Fibroblast of lung (primary cell): ENCODE data around the gene VENTX. TPM values are rescaled to one million over a fixed set of nuclear protein-coding genes. Genes with fewer than 3 reads are reported as not detected.

Experiments used
- DNase-seq, 2 donors: peaks; one replicate each; pipeline versions ENCODE4 v3.0.0 to v3.0.0-alpha.2; 2010; ENCODE audit warnings: low read depth in 2 of 2
- H2AFZ ChIP-seq: 2 replicates; pipeline ENCODE4 v1.5.1; 2012; ENCODE audit warnings: low read length, control low read depth, inconsistent platforms
- H3K27ac ChIP-seq: 2 replicates; pipeline ENCODE4 v1.5.1; 2011; ENCODE audit warnings: low read length, control low read depth; ENCODE audit not compliant: insufficient read depth
- H3K27me3 ChIP-seq: 2 replicates; pipeline ENCODE4 v1.5.1; 2011; ENCODE audit warnings: mild to moderate bottlenecking, low read length; ENCODE audit not compliant: control insufficient read depth, insufficient read depth
- H3K36me3 ChIP-seq: 2 replicates; pipeline ENCODE4 v1.5.1; 2011; ENCODE audit warnings: low read length; ENCODE audit not compliant: control insufficient read depth, insufficient read depth
- H3K4me1 ChIP-seq: 2 replicates; pipeline ENCODE4 v1.5.1; 2011; ENCODE audit warnings: low read length; ENCODE audit not compliant: control insufficient read depth, insufficient read depth; ENCODE audit errors: extremely low read depth
- H3K4me2 ChIP-seq: 2 replicates; pipeline ENCODE4 v1.5.1; 2011; ENCODE audit warnings: low read length, control low read depth; ENCODE audit not compliant: insufficient read depth; ENCODE audit errors: extremely low read depth
- H3K4me3 ChIP-seq, 4 experiments: fragments of 200-600 bp in 1 of 4; sonication (generic) in 1 of 4; replicated peaks in 1 of 4; 2 replicates each; pipeline ENCODE4 v1.5.1; 2011 to 2016; ENCODE audit warnings: low read length in 4 of 4, low read depth in 3 of 4, mild to moderate bottlenecking in 3 of 4, control low read depth in 2 of 4, inconsistent platforms in 1 of 4, mixed read lengths in 1 of 4; ENCODE audit not compliant: insufficient read depth in 1 of 4; ENCODE audit errors: control extremely low read depth in 1 of 4
- H3K79me2 ChIP-seq: 2 replicates; pipeline ENCODE4 v1.5.1; 2012; ENCODE audit warnings: mild to moderate bottlenecking, low read length, inconsistent platforms; ENCODE audit not compliant: control insufficient read depth, insufficient read depth
- H3K9ac ChIP-seq: 2 replicates; pipeline ENCODE4 v1.5.1; 2011; ENCODE audit warnings: mild to moderate bottlenecking, low read length, control low read depth; ENCODE audit not compliant: insufficient read depth
- H3K9me3 ChIP-seq: 2 replicates; pipeline ENCODE4 v1.5.1; 2012; ENCODE audit warnings: low read depth, low read length; ENCODE audit not compliant: control insufficient read depth, insufficient read depth
- H4K20me1 ChIP-seq: 2 replicates; pipeline ENCODE4 v1.5.1; 2011; ENCODE audit warnings: low read length; ENCODE audit not compliant: control insufficient read depth, insufficient read depth; ENCODE audit errors: extremely low read depth
- CTCF ChIP-seq, 2 donors: IDR thresholded peaks in 1 of 2; conservative IDR thresholded peaks in 1 of 2; 1 replicate in 1 of 2; 2 replicates in 1 of 2; pipeline ENCODE4 v1.5.1; 2011 to 2012; ENCODE audit warnings: low read length in 2 of 2, control low read depth in 1 of 2, inconsistent platforms in 1 of 2, low read depth in 1 of 2, mild to moderate bottlenecking in 1 of 2
- EZH2 ChIP-seq: IDR thresholded peaks from 2 replicates; pipeline ENCODE4 v1.5.1; 2012; ENCODE audit warnings: low read length, control low read depth, mild to moderate bottlenecking; ENCODE audit errors: missing control alignments
- polyA minus RNA-seq: library from RNA; depleted of rRNA, polyadenylated mRNA; stranded (reverse); fragments of >200 nt; gene quantifications from 2 replicates; pipeline ENCODE4 v1.2.3, GENCODE V29; 2011; ENCODE audit warnings: low replicate concordance
- polyA plus RNA-seq, 2 donors: library from polyadenylated mRNA; depleted of rRNA in 1 of 2; stranded (reverse) in 1 of 2; unstranded in 1 of 2; fragments of >200 nt; gene quantifications; 2 replicates each; pipeline ENCODE4 v1.2.1, GENCODE V29; 2011 to 2012; ENCODE audit warnings: missing spikeins in 1 of 2
- total RNA-seq: library from RNA; depleted of rRNA; stranded (reverse); fragments of >200 nt; gene quantifications from 2 replicates; pipeline ENCODE4 v1.2.1, GENCODE V29; 2014

The VENTX gene
- total RNA-seq (not detected in 2 replicates), polyA plus RNA-seq (not detected in 2 replicates), polyA minus RNA-seq (not detected in 2 replicates)
- not detected in 2 replicates for polyA plus RNA-seq (2012)

- TF ChIP-seq EZH2 (peak; percentile 51), CTCF (conservative IDR thresholded peaks at IDR 0.05 in 1 of 2, IDR thresholded peaks at IDR 0.05 in 1 of 2; ENCODE audit: low read depth in 1 of 2, low read length in 2 of 2) (no peak)
- H3K27me3 ChIP-seq = peaks cover 45% of the 10 kb centered on the region
- H2AFZ ChIP-seq = no peak within 1 kb of the TSS
- no peak within 1 kb of the TSS for H3K4me3 ChIP-seq
- H3K36me3 ChIP-seq = no peaks in the 10 kb centered on the region
- no peak for DNase-seq
- no peaks in the 10 kb centered on the region for H4K20me1 ChIP-seq
- no peak within 1 kb of the TSS for H3K9ac ChIP-seq
- H3K4me2 ChIP-seq = no peak within 1 kb of the TSS
- no peaks in the 10 kb centered on the region for H3K4me1 ChIP-seq
- no peak within 1 kb of the TSS for H3K27ac ChIP-seq
- H3K9me3 ChIP-seq = no peaks in the 10 kb centered on the region
- H3K79me2 ChIP-seq = no peaks in the 10 kb centered on the region
These were observed at the start of gene VENTX for GRCh38 chr10:133237588-133238465. TSS of gene VENTX (plus strand) at chr10:133237855. CDS start at chr10:133237915, 60 bp downstream.

GRCh38 chr10:133187906-133188681 is 49.6 kb upstream of the VENTX start:
- no peaks in the 10 kb centered on the region for H3K79me2 ChIP-seq
- TF ChIP-seq CTCF (conservative IDR thresholded peaks at IDR 0.05 in 1 of 2, IDR thresholded peaks at IDR 0.05 in 1 of 2; ENCODE audit: low read depth in 1 of 2, low read length in 2 of 2) (no peak), EZH2 (no peak)
- no peaks in the 10 kb centered on the region for H3K36me3 ChIP-seq
- no peaks in the 10 kb centered on the region for H3K4me1 ChIP-seq
- peaks cover 2% of the 10 kb centered on the region for H3K9me3 ChIP-seq
- H3K9ac ChIP-seq = no peak overlapping the region
- no peak overlapping the region for H3K27ac ChIP-seq
- H2AFZ ChIP-seq = no peak overlapping the region
- no peak overlapping the region for H3K4me3 ChIP-seq
- no peaks in the 10 kb centered on the region for H3K27me3 ChIP-seq
- no peaks in the 10 kb centered on the region for H4K20me1 ChIP-seq
- H3K4me2 ChIP-seq = no peak overlapping the region
- no peak for DNase-seq

- H3K4me3 ChIP-seq = no peak overlapping the region
- H2AFZ ChIP-seq = no peak overlapping the region
- no peaks in the 10 kb centered on the region for H3K27me3 ChIP-seq
- H3K9me3 ChIP-seq = no peaks in the 10 kb centered on the region
- no peaks in the 10 kb centered on the region for H3K36me3 ChIP-seq
- H3K9ac ChIP-seq = no peak overlapping the region
- TF ChIP-seq CTCF (conservative IDR thresholded peaks at IDR 0.05 in 1 of 2, IDR thresholded peaks at IDR 0.05 in 1 of 2; ENCODE audit: low read depth in 1 of 2, low read length in 2 of 2) = no peak
- no peak for TF ChIP-seq EZH2
- no peak for DNase-seq
- H3K27ac ChIP-seq = no peak overlapping the region
- H3K4me1 ChIP-seq = no peaks in the 10 kb centered on the region
- no peak overlapping the region for H3K4me2 ChIP-seq
- no peaks in the 10 kb centered on the region for H4K20me1 ChIP-seq
- H3K79me2 ChIP-seq = no peaks in the 10 kb centered on the region
These were observed 48.4 kb upstream of the VENTX start for GRCh38 chr10:133189256-133189655.
